ENCODE measurements around the gene EXOSC5. TPM values are rescaled to one million over a fixed set of nuclear protein-coding genes. Genes with fewer than 3 reads are reported as not detected.

The EXOSC5 gene
- total and polyA plus RNA-seq, 2 of the 13 experiments (the other 11 are each of a cell fraction or from before 2014, with no cell fraction given): 24.1 to 26.5 TPM

- TF ChIP-seq GTF3A (CRISPR knock-in tag; conservative IDR thresholded peaks at IDR 0.05) (no peak), ZNF30 (CRISPR knock-in tag; IDR thresholded peaks at IDR 0.05) (no peak), RORA (CRISPR knock-in tag; IDR thresholded peaks at IDR 0.05) (no peak), ZSCAN29 (CRISPR knock-in tag; conservative IDR thresholded peaks at IDR 0.05) (peak; percentile 47; the same call in 1 of the 2 replicates), SIX4 (CRISPR knock-in tag; IDR thresholded peaks at IDR 0.05) (no peak), NR2C2 (CRISPR knock-in tag; IDR thresholded peaks at IDR 0.05; ENCODE audit: borderline replicate concordance) (peak; percentile 62; the same call in 1 of the 2 replicates), ZFP36L1 (CRISPR knock-in tag; IDR thresholded peaks at IDR 0.05) (peak; percentile 89), HDAC1 (CRISPR knock-in tag; IDR thresholded peaks at IDR 0.05) (peak; percentile 82), ZNF841 (CRISPR knock-in tag; IDR thresholded peaks at IDR 0.05; ENCODE audit: borderline replicate concordance) (no peak), ZNF781 (CRISPR knock-in tag; IDR thresholded peaks at IDR 0.05; ENCODE audit: borderline replicate concordance, not compliant biosample characterization) (no peak), ZNF639 (CRISPR knock-in tag; conservative IDR thresholded peaks at IDR 0.05) (0 out of 2 replicates have a peak, but pooled peaks have one; percentile 47), ZBTB44 (CRISPR knock-in tag; IDR thresholded peaks at IDR 0.05) (no peak), ZNF720 (CRISPR knock-in tag; IDR thresholded peaks at IDR 0.05) (no peak), ZNF142 (CRISPR knock-in tag; IDR thresholded peaks at IDR 0.05) (no peak)
- TF ChIP-seq, protein P1, sequence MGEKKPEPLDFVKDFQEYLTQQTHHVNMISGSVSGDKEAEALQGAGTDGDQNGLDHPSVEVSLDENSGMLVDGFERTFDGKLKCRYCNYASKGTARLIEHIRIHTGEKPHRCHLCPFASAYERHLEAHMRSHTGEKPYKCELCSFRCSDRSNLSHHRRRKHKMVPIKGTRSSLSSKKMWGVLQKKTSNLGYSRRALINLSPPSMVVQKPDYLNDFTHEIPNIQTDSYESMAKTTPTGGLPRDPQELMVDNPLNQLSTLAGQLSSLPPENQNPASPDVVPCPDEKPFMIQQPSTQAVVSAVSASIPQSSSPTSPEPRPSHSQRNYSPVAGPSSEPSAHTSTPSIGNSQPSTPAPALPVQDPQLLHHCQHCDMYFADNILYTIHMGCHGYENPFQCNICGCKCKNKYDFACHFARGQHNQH (CRISPR knock-in tag; IDR thresholded peaks at IDR 0.05): 0 out of 2 replicates have a peak, but pooled peaks have one; percentile 47
- TF ChIP-seq, protein P2, sequence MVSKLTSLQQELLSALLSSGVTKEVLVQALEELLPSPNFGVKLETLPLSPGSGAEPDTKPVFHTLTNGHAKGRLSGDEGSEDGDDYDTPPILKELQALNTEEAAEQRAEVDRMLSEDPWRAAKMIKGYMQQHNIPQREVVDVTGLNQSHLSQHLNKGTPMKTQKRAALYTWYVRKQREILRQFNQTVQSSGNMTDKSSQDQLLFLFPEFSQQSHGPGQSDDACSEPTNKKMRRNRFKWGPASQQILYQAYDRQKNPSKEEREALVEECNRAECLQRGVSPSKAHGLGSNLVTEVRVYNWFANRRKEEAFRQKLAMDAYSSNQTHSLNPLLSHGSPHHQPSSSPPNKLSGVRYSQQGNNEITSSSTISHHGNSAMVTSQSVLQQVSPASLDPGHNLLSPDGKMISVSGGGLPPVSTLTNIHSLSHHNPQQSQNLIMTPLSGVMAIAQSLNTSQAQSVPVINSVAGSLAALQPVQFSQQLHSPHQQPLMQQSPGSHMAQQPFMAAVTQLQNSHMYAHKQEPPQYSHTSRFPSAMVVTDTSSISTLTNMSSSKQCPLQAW (CRISPR knock-in tag; IDR thresholded peaks at IDR 0.05): peak; percentile 74
Measured at GRCh38 chr19:41439441-41440222, 42.5 kb upstream of the EXOSC5 start, which contains the start of gene DMAC2 (continued).
